GM12872 (cell line): ENCODE measurements around the gene ARPC5L.

Experiments used
- CTCF ChIP-seq: IDR thresholded peaks from 3 replicates; pipeline ENCODE4 v1.5.1; 2011; ENCODE audit warnings: low read depth, mild to moderate bottlenecking, low read length, moderate library complexity; ENCODE audit not compliant: insufficient read depth

ARPC5L gene

GRCh38 chr9:124878021-124878420 lies 16.1 kb downstream of the ARPC5L start:
- no peak for TF ChIP-seq CTCF

GRCh38 chr9:124878518-124878917 lies 16.6 kb downstream of the ARPC5L start:
- no peak for TF ChIP-seq CTCF

GRCh38 chr9:124879226-124879625 lies 17.3 kb downstream of the ARPC5L start:
- TF ChIP-seq CTCF, result no peak

- TF ChIP-seq CTCF, result no peak
These were observed 18.6 kb downstream of the ARPC5L start for GRCh38 chr9:124880501-124880900.

- no peak for TF ChIP-seq CTCF
These were observed 19.3 kb downstream of the ARPC5L start for GRCh38 chr9:124881138-124881743.

- TF ChIP-seq CTCF, result no peak
These were observed 20.3 kb downstream of the ARPC5L start for GRCh38 chr9:124882231-124882630.

GRCh38 chr9:124884376-124884775 lies 22.4 kb downstream of the ARPC5L start:
- TF ChIP-seq CTCF, result no peak
